Transverse colon (tissue), 4 donors: ENCODE measurements around the gene PRF1.

Source experiments
- CTCF ChIP-seq, 5 experiments: fragments of 200-600 bp in 3 of 5; fragments of 450-650 bp in 2 of 5; sonication (generic) in 3 of 5; IDR thresholded peaks; 1 replicate in 2 of 5; 2 replicates in 3 of 5; pipeline ENCODE4 v1.5.1; 2016 to 2017; ENCODE audit warnings: antibody characterized with exemption in 5 of 5, inconsistent platforms in 3 of 5, mild to moderate bottlenecking in 2 of 5, moderate library complexity in 1 of 5
- EP300 ChIP-seq: sonication (generic); formaldehyde crosslinking; IDR thresholded peaks from one replicate; pipeline ENCODE4 v1.6.1; 2017; ENCODE audit warnings: antibody characterized with exemption, low read depth
- POLR2A ChIP-seq: fragments of 450-650 bp; IDR thresholded peaks from one replicate; pipeline ENCODE4 v1.6.1; 2016; ENCODE audit warnings: antibody characterized with exemption, mild to moderate bottlenecking, moderate library complexity
- POLR2AphosphoS5 ChIP-seq, 3 donors: sonication (generic); formaldehyde crosslinking; IDR thresholded peaks; one replicate each; pipeline ENCODE4 v1.6.1; 2016; ENCODE audit warnings: antibody characterized with exemption in 3 of 3

DNA sequence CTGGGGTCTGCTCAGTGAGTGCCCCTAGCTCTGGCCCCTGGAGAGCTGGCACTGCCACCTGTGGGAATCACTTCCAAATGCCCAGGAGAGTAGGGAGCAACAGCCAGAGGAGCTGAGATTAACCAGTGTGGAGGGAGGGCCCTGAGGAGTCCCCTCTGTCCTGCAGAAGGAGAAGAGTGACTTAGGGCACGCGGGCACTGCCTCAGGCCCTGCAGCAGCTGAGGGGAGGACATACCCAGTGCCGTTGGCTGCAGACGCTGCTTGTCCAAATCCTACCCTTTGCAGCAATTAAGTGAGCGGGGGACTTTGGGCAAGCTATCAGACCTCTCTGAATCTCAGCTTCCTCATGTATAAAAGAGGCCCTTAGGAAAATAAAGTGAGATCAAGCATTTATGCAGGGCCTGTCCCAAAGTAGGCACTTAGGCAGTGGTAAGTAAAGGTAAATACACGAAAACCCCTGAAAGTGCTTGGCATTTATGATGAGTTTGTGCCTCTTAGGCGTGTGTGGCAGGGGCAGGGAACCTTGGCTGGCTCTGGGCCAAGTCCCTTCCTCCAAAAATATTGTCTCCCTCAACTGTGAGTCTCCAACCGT lies 16.9 kb downstream of the PRF1 start:
- TF ChIP-seq POLR2A (no peak), CTCF (IDR thresholded peaks at IDR 0.05) (no peak), EP300 (no peak), POLR2AphosphoS5 (IDR thresholded peaks at IDR 0.05) (no peak)
